SK-MEL-5 (cell line): ENCODE data around the gene HIP1R. TPM values are rescaled to one million over a fixed set of nuclear protein-coding genes. Genes with fewer than 3 reads are reported as not detected.

Experiments
- DNase-seq: peaks from one replicate; pipeline ENCODE4 v3.0.0-alpha.2; 2016; ENCODE audit warnings: low read depth, low spot score
- in situ Hi-C: cut with HindIII; loops from 2 replicates; pipeline ENCODE4 v1.10.0; 2016; ENCODE audit warnings: low sequenced_read_pairs, high pct_unique_total_duplicates, low pct_unique_long_range_greater_than_20kb
- total RNA-seq: library from RNA; depleted of rRNA; stranded (reverse); fragments of >200 nt; shearing (Covaris generic); gene quantifications from 2 replicates; pipeline ENCODE4 v1.2.3, GENCODE V29; 2014

The HIP1R gene
- total RNA-seq, 1 experiment from 2014 or later = 30.7 TPM

DNA sequence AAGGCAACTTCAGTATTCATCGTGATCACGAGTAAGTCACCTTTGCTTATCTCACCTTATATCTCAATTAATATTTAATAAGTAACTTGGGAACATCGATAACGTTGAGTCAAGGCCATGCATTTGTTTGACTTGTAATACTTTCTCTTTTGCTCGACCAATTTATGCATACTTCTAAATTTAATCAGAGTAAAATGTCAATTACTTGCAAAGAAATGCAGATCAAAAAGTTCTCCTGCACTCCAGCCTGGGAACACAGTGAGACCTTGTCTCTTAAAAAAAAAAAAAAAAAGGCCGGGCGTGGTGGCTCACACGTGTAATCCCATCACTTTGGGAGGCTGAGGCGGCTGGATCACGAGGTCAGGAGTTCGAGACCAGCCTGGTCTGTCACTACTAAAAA lies 11.8 kb upstream of the HIP1R start:
- DNase-seq = no peak
- in situ Hi-C loops = no loop called here

DNA sequence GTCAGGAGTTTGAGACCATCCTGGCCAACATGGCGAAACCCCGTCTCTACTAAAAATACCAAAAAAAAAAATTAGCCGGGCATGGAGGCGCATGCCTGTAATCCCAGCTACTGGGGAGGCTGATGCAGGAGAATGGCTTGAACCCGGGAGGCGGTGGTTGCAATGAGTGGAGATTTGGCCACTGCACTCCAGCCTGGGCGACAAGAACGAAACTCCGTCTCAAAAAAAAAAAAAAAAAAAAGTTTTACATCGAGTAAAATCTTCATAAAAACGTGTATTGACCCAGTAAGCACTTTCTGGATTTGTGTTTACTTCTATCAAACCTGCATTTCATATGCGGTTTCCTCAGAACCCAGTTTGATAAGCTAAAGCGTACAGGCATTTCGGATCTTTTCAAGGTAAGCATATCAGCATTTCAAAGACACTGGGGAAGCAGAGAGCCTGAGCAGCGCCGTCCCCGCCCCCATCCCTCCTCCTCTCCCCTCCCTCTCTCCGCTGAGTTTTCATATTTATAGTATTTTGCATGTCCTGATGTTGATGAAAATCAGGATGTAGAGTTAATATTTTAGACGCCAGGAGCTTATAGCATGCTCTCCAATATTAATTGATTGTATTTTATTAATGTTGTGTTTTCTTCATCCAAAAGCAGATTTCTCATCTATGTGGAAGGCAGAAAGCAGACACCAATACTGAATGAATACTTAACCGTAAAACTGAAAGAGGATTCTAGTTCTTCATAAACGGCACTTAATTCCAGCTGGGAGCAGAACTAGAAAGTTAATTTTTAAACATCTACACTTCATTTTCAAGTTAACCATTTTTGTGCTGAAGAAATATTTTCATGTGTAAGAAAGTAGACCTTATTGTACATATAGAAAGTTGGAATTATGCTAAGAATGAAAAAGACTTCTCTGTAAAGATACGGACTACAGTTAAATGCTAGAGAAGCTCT lies 9.2 kb upstream of the HIP1R start:
- DNase-seq = peak; percentile 49
- in situ Hi-C loops = no loop called here

DNA sequence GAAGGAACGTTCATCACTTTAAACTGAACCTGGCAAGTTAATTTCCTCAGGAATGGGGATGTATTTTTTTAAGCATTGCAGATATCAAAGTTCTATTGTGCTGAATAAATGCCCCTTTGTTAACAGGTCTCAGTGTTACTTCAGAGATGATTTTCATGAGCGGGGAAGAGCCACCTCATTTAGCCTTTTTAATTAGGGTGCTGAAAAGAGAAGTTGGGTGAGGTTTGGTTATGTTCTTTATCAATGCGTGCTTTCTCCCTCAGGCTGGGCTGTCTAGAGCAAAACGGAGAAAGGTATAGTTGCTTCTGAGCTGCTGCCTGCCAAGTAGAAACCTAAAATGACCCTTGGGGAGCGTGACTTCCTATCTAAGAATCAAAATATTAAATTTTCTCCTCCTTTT lies 8.0 kb upstream of the HIP1R start:
- DNase-seq = peak; percentile 63
- in situ Hi-C loops = no loop called here

DNA sequence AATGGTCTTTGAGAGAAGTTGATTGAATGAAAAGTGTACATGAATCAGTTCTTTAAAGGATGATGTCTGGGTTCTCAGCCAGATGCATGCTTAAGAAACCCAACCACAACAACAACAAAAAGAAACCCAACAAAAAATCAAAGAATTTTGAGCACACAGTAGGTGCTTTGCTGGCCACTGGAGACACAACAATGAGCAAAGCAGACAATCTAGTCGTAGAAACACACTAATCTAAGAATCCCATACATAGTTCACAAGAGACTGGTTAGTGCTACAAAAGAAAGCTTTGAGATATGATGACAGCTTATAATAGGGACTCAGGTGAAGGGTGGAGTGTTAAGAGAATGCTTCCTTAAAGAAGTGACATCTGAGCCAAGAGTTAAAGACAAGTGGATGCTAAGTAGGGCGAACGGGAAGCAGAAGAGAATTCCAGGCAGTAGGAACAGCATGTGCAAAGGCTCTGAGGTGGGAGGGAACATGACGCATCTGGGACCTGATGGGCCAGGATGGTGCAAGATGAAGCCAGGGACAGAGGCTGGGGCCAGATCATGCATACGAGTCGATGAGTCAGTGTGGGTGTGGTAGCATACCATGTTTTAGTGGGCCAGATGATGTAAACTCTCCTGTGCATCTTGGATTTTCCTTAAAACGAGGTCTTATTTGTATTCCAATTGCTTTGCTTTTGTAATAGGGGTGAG lies 4.6 kb upstream of the HIP1R start:
- in situ Hi-C loops = no loop called here
- no peak for DNase-seq

DNA sequence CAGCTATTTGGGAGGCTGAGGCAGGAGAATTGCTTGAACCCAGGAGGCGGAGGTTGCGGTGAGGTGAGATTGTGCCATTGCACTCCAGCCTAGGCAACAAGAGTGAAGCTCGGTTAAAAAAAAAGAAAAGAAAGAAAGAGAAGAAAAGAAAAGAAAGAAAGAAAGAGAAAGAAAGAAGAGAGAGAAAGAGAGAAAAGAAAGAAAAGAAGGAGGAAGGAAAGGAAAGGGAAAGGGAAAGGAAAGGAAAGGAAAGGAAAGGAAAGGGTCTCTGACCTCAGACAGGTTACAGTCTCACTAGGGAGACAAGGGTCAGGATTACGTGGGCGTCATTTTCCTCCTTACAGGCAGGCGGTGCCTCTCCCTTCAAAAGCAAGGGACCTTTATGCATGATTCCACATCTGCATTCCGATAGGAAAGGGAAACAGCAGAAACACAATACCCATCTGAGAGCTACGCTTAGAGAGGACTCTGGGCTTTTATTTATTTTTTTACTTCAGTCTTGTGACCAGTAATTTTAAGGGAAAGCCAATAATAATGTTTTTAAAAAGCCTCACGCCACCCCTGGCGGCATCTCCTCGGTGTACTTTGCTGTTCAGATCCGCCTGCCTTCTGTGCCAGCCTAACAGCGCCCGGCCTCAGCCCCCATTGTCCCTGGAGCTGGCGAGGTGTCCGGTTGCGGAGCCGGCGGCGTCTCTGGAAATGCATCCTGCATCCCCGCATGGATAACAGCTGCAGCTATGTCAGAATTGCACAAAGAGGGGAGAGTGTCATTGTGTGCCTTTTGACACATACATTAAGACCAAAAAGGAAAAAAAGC lies 945 bp upstream of the HIP1R start:
- DNase-seq = peak; percentile 57
- in situ Hi-C loops = no loop called here

DNA sequence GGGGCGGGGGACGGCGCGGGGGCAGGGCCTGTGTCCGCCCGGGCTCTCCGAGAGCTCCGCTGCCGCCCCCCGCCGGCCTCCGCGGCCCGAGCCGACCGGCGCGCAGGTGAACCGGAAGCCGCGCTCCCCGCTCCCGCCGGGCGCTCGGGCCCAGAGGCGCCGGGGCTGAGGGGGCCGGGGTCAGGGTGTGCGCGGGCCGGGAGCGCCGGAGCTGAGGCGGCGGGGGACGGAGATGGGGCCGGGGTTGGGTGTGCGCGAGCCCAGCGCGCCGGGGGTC lies 431 bp downstream of the HIP1R start:
- in situ Hi-C loops = no loop called here
- DNase-seq = no peak

DNA sequence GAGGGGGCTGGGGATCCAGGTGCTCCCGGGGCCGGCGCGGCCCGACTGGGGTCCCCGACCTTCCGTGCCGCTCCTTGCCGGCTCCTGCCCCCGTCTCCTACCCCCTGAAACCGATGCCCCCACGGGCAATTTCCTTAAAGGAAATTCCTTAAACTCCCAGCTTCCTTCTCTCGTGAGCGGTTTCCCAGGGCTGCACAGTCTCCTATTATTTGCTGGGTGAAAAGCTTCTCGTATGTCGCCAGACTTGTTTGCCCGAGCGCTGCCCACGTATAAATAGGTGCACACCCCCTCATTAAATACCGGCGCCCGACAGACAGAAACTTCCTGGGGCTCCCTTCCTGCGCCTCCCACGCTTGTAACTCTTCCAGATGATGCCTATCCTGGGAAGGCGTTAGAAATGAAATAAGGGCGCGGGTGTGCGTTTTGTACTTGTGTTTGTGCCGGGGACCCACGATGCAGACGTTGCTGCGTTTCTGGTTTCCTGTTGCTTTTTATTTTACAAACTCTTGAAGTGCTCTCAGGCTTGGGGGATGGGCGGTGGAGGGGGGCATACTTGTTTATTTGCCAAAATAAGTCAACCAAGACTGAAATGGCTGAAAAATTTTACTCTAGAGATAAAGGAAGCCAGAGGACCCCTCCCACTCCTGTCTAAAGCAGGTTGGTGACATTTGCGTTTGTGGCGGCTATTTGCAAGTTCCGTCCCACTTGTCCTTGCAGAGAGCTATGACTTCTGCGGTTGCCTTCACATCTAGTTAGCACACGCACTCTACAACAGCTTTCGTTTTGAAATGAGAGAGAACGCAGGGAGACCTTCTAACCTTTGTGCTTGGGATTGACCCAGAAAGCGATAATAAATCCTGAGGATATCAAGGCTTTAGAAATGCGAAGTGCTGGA lies 1.0 kb downstream of the HIP1R start:
- in situ Hi-C loops = no loop called here
- DNase-seq = peak; percentile 23

DNA sequence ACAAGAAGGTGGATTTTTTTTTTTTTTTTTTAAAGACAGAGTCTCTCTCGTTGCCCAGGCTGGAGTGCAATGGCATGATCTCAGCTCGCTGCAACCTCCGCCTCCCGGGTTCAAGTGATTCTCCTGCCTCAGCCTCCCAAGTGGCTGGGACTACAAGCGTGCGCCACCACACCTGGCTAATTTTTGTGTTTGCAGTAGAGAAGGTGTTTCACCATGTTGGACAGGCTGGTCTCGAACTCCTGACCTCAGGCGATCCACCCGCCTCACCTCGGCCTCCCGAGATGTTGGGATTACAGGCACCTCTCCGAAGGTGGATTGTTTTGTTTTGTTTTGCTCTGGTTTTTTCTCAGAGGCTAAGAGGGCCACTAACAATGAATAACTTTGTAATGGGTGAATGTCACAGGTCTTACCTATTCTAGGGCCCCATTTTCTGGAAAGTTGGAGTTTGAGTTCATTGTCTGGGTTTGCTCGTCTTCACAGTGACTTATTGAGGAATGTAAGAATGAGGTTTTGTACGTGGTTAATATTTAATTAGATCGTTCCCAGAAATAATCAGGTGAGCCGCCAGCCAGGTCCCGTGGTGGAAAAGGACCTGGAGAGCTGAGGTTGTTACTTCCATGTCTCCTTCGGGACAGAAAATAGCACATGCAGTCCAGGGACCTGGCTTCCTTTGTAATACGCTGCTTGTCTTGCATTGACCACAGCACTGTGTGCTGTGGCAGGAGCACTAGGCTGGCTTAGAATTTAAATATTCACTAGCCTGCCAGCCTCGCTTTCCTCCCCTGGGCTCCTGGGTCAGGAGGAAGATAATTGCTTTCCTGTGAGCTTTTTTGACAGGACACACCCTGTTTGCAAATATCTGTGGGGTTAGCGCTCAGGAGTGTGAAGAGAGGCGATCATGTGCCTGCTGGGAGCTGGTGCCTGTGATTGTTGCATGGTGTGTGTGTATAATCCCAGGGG lies 2.3 kb downstream of the HIP1R start:
- no peak for DNase-seq
- in situ Hi-C loops = no loop called here

DNA sequence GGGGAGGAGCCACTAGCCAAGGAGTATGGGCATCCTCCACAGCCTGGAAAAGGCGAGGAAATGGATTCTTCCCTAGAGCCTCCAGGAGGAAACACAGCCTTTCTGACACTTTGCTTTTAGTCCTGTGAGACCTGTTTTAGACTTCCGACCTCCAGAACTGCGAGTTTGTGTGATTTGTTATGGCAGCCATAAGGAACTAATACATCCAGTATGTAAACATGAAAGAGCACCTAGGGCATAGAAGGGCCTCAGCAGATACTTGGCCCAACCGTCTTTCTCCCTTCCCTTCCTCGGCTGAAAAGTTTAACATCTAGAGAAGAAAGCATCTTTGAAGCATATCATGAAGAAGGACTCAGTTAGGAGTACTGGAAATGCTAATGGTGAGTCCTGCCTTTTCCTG lies 3.6 kb downstream of the HIP1R start:
- in situ Hi-C loops = no loop called here
- no peak for DNase-seq

DNA sequence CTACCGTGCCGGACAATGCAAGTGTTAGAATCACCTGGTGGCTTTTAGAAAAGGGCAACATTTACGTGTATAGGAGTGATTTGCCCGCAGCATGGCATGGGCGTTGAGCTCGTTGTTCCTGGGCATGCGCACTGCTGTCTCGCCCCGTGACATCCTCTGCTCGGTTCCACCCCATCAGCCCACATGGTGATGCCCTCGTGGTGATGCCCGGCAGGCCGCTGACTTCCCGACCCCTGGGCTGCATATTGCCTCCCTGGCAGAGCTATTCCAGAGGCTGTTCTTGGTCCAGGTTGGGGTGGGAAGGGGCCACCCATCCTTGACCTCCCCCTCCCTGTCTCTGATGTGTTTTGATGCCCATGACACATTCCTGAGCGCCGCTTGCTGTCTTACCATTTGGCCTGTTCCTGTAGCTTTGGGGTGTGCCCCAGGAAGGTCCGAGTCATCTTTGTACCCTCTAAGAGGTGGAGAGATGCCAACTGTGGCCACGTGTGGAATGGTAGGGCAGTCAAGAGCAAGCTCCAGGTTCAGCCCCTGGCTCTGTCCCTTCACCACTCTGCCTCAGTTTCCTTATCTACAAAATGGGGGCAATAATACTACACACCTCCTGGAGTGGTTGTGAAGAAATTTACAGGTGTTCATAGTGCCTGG lies 4.8 kb downstream of the HIP1R start:
- DNase-seq = no peak
- in situ Hi-C loops = no loop called here

DNA sequence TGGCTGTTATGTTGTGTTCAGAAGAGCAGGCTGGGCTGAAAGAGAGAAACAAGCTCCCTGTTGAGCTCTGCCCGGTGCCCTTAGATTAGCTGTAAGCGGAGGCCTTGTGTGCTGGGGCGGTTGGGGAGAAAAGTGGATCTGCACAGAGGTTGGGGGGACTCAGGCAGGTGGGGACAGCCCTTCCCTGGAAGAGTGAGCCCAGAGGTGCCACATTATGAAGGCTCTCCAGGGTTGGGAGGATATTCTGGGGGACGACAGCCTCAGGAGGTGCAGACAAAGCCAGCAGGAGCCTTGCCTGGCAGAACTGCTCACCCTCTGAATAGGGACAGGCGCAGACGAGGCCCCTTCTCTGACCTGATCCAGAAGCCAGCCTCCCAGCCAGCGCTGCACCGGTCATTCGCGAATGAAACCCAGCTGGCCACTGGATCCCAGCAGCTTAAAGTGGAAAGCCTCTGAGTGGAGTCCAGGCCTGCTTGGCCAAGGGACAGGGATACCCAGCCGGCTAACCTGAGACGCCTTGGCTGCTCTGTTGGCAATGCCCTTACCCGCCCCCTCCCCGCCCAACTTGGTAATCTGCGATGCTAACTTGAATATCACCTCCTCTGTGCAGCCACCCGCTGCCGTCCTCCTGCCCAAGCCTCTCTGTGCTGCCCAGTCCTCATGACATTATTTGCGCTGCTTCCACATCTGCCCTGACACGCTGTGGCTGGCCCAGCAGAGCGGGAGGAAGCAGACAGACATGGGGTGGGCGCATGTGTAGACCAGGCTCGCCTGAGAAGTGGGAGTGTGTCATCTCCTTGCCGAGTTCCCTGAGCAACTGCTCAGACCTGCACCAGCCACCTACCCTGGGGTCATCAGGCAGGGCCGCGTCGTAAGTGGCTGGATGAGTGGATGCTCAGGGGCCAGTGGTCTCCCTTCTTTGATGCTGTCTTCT lies 5.6 kb downstream of the HIP1R start:
- in situ Hi-C loops = no loop called here
- DNase-seq = no peak

DNA sequence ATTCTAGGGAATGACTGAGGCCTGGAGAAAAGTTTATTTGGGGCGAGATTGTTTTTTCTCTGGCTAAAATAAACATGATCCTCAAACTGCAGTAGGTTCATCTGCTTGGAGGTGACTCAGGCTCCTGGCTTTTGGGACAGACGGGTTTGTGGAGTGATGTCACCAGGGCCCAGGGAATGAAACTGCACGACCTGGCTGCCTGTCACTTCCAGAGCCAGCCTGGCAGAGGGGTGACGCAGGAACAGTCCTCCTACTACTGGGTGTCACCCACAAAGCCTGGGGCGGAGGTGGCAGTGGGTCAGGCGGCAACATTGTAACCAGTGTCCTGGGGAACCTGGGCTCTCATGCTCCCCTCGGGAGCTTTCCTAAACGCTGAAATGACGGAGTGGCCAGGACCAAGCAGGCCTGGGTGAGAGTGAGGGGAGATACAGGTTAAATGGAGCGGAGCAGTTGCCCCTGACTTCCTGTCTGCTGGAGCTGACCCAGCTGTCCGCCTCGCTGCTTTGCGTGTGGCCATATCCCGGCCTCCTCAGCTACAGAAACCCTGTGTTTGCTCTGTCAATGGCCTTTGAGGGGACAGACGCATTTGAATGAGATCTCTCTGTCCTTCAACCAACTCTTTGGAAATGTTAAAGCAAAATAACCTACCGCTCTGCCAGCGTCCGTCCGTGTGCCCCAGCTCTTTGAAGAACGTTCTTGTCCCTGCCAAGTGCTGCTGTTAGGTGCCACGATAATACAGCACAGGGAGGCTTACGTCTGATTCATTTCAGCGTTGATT lies 6.5 kb downstream of the HIP1R start:
- in situ Hi-C loops = no loop called here
- DNase-seq = no peak

DNA sequence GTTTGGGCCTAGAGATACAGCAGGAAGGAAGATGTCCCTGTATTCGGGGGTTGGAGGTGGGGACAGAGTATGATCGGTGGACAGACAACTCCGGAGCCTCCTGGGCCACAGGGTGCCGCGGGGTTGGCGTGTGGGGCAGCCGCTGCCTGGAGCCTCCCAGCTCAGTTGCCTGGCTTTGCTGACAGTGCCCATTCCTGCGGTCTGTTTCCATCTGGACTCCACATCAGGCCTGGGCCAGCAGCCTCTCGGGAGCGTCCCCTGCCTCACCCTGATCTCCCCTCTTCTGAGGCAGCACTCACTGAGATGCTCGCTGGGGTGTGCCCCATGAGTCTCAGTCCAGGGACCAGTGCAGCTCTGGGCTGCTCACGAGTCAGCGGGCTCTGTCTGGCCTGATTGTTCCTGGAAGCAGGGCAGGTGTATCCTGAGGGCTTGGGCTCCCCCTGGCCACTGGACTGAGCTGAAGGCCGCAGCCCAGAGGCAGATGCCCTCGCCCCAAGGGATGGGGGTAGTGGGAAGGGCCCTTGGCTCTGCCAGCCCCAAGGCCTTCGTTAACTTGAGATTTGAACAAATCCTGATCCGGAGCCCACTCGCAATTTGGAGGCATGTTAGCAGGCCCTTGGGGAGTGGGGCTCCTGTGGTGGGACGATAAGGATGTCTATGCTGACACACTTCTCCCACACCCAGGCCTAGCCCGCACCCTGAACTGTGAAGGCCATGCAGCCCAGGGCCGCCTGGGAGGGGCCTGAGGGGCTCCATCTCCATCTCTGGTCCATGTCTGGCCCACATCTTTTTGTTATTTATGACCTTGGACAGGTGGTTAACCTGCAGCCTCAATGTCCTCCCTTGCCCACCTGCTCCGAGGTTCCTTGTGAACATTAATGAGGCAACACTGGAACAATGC lies 7.5 kb downstream of the HIP1R start:
- no peak for DNase-seq
- in situ Hi-C loops = no loop called here
